Measurements from ENCODE around the gene C10orf105. TPM values are rescaled to one million over a fixed set of nuclear protein-coding genes. Genes with fewer than 3 reads are reported as not detected.
A peak's percentile ranks its signal among the peaks of the same experiment; 100 is the strongest.

The C10orf105 gene
- polyA plus RNA-seq, 1 donor (not counting 4 experiments of a cell fraction or from before 2014, with no cell fraction given): not detected

- Histone ChIP-seq H3K27ac (ENCODE audit: control insufficient read depth, insufficient read depth, low read length) (peak overlapping the region; percentile 69), H3K79me2 (ENCODE audit: control insufficient read depth, insufficient read depth, low read length) (no peaks in the 10 kb centered on the region), H3K9ac (ENCODE audit: control insufficient read depth, extremely low read depth, insufficient read depth, low read length) (peak overlapping the region; percentile 64), H3K9me1 (ENCODE audit: control insufficient read depth, extremely low read depth, insufficient read depth, low read length) (no peaks in the 10 kb centered on the region), H3K4me3 (ENCODE audit: control insufficient read depth in 2 of 3, extremely low read depth in 1 of 3, insufficient read depth in 2 of 3, low read depth in 1 of 3, low read length in 3 of 3) (no peak overlapping the region), H3K4me2 (ENCODE audit: control insufficient read depth, extremely low read depth, insufficient read depth, low read depth, low read length) (peak overlapping the region; percentile 62), H2AFZ (ENCODE audit: control insufficient read depth, low read length) (peak overlapping the region; percentile 72), H3K4me1 (ENCODE audit: control insufficient read depth, extremely low read depth, insufficient read depth, low read length) (peaks cover 17% of the 10 kb centered on the region), H3K27me3 (ENCODE audit: control insufficient read depth, extremely low read depth, insufficient read depth, low read length) (no peaks in the 10 kb centered on the region), H3K9me3 (ENCODE audit: control insufficient read depth, low read depth, low read length) (no peaks in the 10 kb centered on the region), H4K20me1 (ENCODE audit: control insufficient read depth, extremely low read depth, insufficient read depth, low read length) (no peaks in the 10 kb centered on the region), H3K36me3 (ENCODE audit: control insufficient read depth in 2 of 2, extremely low read depth in 1 of 2, insufficient read depth in 2 of 2, low read length in 2 of 2) (no peaks in the 10 kb centered on the region)
- TF ChIP-seq CTCF (optimal IDR thresholded peaks at IDR 0.05 in 1 of 3, IDR thresholded peaks at IDR 0.05 in 1 of 3, conservative IDR thresholded peaks at IDR 0.05 in 1 of 3; ENCODE audit: extremely low read depth in 1 of 3, insufficient read depth in 2 of 3, low read length in 3 of 3) (no peak), EZH2 (IDR thresholded peaks at IDR 0.05; ENCODE audit: low read length) (no peak)
- dilution Hi-C loops (cut with MboI; ENCODE audit: extremely low pct_ligation_motif_present, low sequenced_read_pairs): no loop called here
- FAIRE-seq: no peak
- DNase-seq (ENCODE audit: low read depth, low spot score): no peak
Observed at GRCh38 chr10:71712572-71713134, 6.9 kb downstream of the C10orf105 start.

- Histone ChIP-seq H2AFZ (ENCODE audit: control insufficient read depth, low read length) (no peak overlapping the region), H4K20me1 (ENCODE audit: control insufficient read depth, extremely low read depth, insufficient read depth, low read length) (no peaks in the 10 kb centered on the region), H3K36me3 (ENCODE audit: control insufficient read depth in 2 of 2, extremely low read depth in 1 of 2, insufficient read depth in 2 of 2, low read length in 2 of 2) (no peaks in the 10 kb centered on the region), H3K4me3 (ENCODE audit: control insufficient read depth in 2 of 3, extremely low read depth in 1 of 3, insufficient read depth in 2 of 3, low read depth in 1 of 3, low read length in 3 of 3) (no peak overlapping the region), H3K4me2 (ENCODE audit: control insufficient read depth, extremely low read depth, insufficient read depth, low read depth, low read length) (no peak overlapping the region), H3K27ac (ENCODE audit: control insufficient read depth, insufficient read depth, low read length) (no peak overlapping the region), H3K9me3 (ENCODE audit: control insufficient read depth, low read depth, low read length) (no peaks in the 10 kb centered on the region), H3K79me2 (ENCODE audit: control insufficient read depth, insufficient read depth, low read length) (no peaks in the 10 kb centered on the region), H3K9me1 (ENCODE audit: control insufficient read depth, extremely low read depth, insufficient read depth, low read length) (no peaks in the 10 kb centered on the region), H3K27me3 (ENCODE audit: control insufficient read depth, extremely low read depth, insufficient read depth, low read length) (no peaks in the 10 kb centered on the region), H3K4me1 (ENCODE audit: control insufficient read depth, extremely low read depth, insufficient read depth, low read length) (peaks cover 17% of the 10 kb centered on the region), H3K9ac (ENCODE audit: control insufficient read depth, extremely low read depth, insufficient read depth, low read length) (no peak overlapping the region)
- TF ChIP-seq EZH2 (IDR thresholded peaks at IDR 0.05; ENCODE audit: low read length) (no peak), CTCF (optimal IDR thresholded peaks at IDR 0.05 in 1 of 3, IDR thresholded peaks at IDR 0.05 in 1 of 3, conservative IDR thresholded peaks at IDR 0.05 in 1 of 3; ENCODE audit: extremely low read depth in 1 of 3, insufficient read depth in 2 of 3, low read length in 3 of 3) (no peak)
- dilution Hi-C loops (cut with MboI; ENCODE audit: extremely low pct_ligation_motif_present, low sequenced_read_pairs): no loop called here
- FAIRE-seq: no peak
- DNase-seq (ENCODE audit: low read depth, low spot score): no peak
Observed at GRCh38 chr10:71712170-71712569, 7.4 kb downstream of the C10orf105 start.

Measured in keratinocyte (primary cell).